ENCODE data around the gene DENND5B.
"Not testable (repeated sequence)": the region's sequence is repeated elsewhere in the genome, so short reads cannot be mapped to it uniquely, and the experiment has no call there.

DENND5B gene

GRCh38 chr12:31471051-31471450 is 119.9 kb downstream of the DENND5B start:
- DNase-seq (ENCODE audit: low spot score) = no peak

- DNase-seq (ENCODE audit: low spot score) = no peak
Measured at GRCh38 chr12:31470459-31470858, 120.5 kb downstream of the DENND5B start.

GRCh38 chr12:31466768-31467167 is 124.2 kb downstream of the DENND5B start:
- DNase-seq (ENCODE audit: low spot score) = no peak

- DNase-seq (ENCODE audit: low spot score) = no peak
Measured at GRCh38 chr12:31465002-31465401, 125.9 kb downstream of the DENND5B start.

- DNase-seq (ENCODE audit: low spot score) = no peak
Measured at GRCh38 chr12:31460024-31460423, 130.9 kb downstream of the DENND5B start.

- no peak for DNase-seq (ENCODE audit: low spot score)
Measured at GRCh38 chr12:31456562-31456961, 134.4 kb downstream of the DENND5B start.

- DNase-seq (ENCODE audit: low spot score) = no peak
Measured at GRCh38 chr12:31444736-31445135, 146.2 kb downstream of the DENND5B start.

- DNase-seq (ENCODE audit: low spot score) = no peak
Measured at GRCh38 chr12:31440586-31440985, 150.3 kb downstream of the DENND5B start.

GRCh38 chr12:31440134-31440533 is 150.8 kb downstream of the DENND5B start:
- DNase-seq (ENCODE audit: low spot score) = no peak

- DNase-seq (ENCODE audit: low spot score) = no peak
Measured at GRCh38 chr12:31431721-31432240, 159.2 kb downstream of the DENND5B start.

GRCh38 chr12:31423405-31423804 is 167.5 kb downstream of the DENND5B start:
- no peak for DNase-seq (ENCODE audit: low spot score)

GRCh38 chr12:31412292-31412801 is 178.6 kb downstream of the DENND5B start:
- no peak for DNase-seq (ENCODE audit: low spot score)

GRCh38 chr12:31408763-31409162 is 182.2 kb downstream of the DENND5B start:
- no peak for DNase-seq (ENCODE audit: low spot score)

- DNase-seq (ENCODE audit: low spot score) = no peak
Measured at GRCh38 chr12:31407562-31407961, 183.4 kb downstream of the DENND5B start.

GRCh38 chr12:31406345-31406744 is 184.6 kb downstream of the DENND5B start:
- DNase-seq (ENCODE audit: low spot score) = no peak

GRCh38 chr12:31405021-31405420 is 185.9 kb downstream of the DENND5B start:
- DNase-seq (ENCODE audit: low spot score) = no peak

GRCh38 chr12:31403099-31403607 is 187.8 kb downstream of the DENND5B start:
- peak; percentile 88 for DNase-seq (ENCODE audit: low spot score)

- DNase-seq (ENCODE audit: low spot score) = no peak
Measured at GRCh38 chr12:31393004-31393550, 197.9 kb downstream of the DENND5B start.

GRCh38 chr12:31390991-31391390 is 199.9 kb downstream of the DENND5B start:
- no peak for DNase-seq (ENCODE audit: low spot score)

- no peak for DNase-seq (ENCODE audit: low spot score)
Measured at GRCh38 chr12:31388713-31389112, 202.2 kb downstream of the DENND5B start.

GRCh38 chr12:31387466-31387865 is 203.5 kb downstream of the DENND5B start:
- DNase-seq (ENCODE audit: low spot score) = no peak

GRCh38 chr12:31387011-31387410 is 203.9 kb downstream of the DENND5B start:
- DNase-seq (ENCODE audit: low spot score) = no peak

- DNase-seq (ENCODE audit: low spot score) = no peak
Measured at GRCh38 chr12:31386364-31386777, 204.6 kb downstream of the DENND5B start.

GRCh38 chr12:31377210-31377609 is 213.7 kb downstream of the DENND5B start:
- not testable (repeated sequence) for DNase-seq (ENCODE audit: low spot score)
